ENCODE results near the gene FOXP2. TPM values are rescaled to one million over a fixed set of nuclear protein-coding genes. Genes with fewer than 3 reads are reported as not detected.
A peak's percentile ranks its signal among the peaks of the same experiment; 100 is the strongest.

The FOXP2 gene
- total and polyA plus RNA-seq, 2 of the 4 experiments (the other 2 are of a cell fraction) = 0.89 to 1.1 TPM

DNA sequence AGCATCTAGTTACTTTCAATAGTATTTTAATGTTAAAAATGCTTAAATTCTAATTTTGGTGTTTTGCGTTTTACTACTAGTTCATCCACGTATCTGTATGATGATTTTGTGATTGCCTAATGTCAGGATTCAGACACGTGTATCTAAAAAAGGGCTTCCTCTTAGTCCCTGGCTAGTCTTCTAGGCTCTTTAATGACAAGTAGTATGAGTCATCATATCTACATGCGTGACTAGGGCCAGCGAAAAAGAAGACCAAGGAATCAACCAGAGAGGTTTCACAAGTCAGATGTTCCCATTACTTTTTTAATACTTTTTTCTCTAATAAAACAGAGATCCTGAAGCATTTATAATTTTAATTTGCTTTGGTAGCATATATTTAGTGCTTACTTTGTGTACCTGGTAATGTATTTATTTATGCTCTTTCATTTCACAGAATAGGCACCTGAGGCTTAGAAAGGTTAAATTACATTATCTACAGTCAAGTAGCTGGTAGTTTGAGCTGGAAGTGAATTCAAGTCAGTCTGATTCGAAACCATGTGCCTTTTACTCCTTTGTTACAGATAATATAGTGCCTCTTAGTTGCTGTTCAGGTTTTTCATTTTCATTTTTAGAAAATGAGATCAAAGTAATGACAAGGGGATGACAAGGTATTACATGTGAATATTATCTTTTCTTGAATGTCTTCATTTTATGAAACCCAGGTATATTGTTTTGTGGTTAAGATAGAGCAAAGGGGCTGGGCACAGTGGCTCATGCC lies 140.3 kb downstream of the FOXP2 start:
- Histone ChIP-seq H3K79me1 (ENCODE audit: low read depth in 1 of 2, low read length in 2 of 2) (no peaks in the 10 kb centered on the region), H4K8ac (ENCODE audit: low read depth in 2 of 2, low read length in 2 of 2) (no peak overlapping the region), H3K4me2 (ENCODE audit: low read depth, low read length) (no peak overlapping the region), H3K9ac (ENCODE audit: low read depth, low read length) (no peak overlapping the region), H2AK5ac (ENCODE audit: low read depth, low read length) (no peak overlapping the region), H4K20me1 (ENCODE audit: insufficient read depth, low read length) (no peaks in the 10 kb centered on the region), H3K4me3 (ENCODE audit: insufficient read depth, low read depth, low read length) (no peak overlapping the region), H4K5ac (ENCODE audit: low read depth, low read length) (no peak overlapping the region), H2BK120ac (ENCODE audit: low read depth, low read length) (no peak overlapping the region), H3K14ac (replicated peaks; ENCODE audit: low read depth, low read length) (no peak overlapping the region), H3K18ac (ENCODE audit: low read depth, low read length) (no peak overlapping the region), H3K9me3 (ENCODE audit: control insufficient read depth, insufficient read depth, low read length) (no peaks in the 10 kb centered on the region), H3K23ac (ENCODE audit: low read depth, low read length) (no peak overlapping the region), H2AK9ac (replicated peaks; ENCODE audit: low read depth, low read length, poor library complexity) (no peak overlapping the region), H2BK5ac (ENCODE audit: low read depth, low read length, poor library complexity, severe bottlenecking) (no peak overlapping the region), H3K9me1 (ENCODE audit: insufficient read depth, low read length) (no peaks in the 10 kb centered on the region), H3K56ac (ENCODE audit: extremely low read depth, insufficient read depth, low read length) (no peak overlapping the region), H2BK20ac (ENCODE audit: low read depth, low read length) (no peak overlapping the region), H2AFZ (replicated peaks; ENCODE audit: low read length, poor library complexity) (no peak overlapping the region), H3K36me3 (ENCODE audit: control insufficient read depth, insufficient read depth, low read length) (no peaks in the 10 kb centered on the region), H3K27me3 (ENCODE audit: control insufficient read depth, insufficient read depth, low read length) (no peaks in the 10 kb centered on the region), H3K4ac (ENCODE audit: low read depth, low read length) (no peak overlapping the region), H2BK15ac (ENCODE audit: low read depth, low read length) (no peak overlapping the region), H3K27ac (ENCODE audit: insufficient read depth, low read length) (no peak overlapping the region), H4K91ac (ENCODE audit: insufficient read depth, low read depth, low read length) (no peak overlapping the region), H3K4me1 (ENCODE audit: control insufficient read depth, insufficient read depth, low read length) (no peaks in the 10 kb centered on the region)
- TF ChIP-seq, protein P1, sequence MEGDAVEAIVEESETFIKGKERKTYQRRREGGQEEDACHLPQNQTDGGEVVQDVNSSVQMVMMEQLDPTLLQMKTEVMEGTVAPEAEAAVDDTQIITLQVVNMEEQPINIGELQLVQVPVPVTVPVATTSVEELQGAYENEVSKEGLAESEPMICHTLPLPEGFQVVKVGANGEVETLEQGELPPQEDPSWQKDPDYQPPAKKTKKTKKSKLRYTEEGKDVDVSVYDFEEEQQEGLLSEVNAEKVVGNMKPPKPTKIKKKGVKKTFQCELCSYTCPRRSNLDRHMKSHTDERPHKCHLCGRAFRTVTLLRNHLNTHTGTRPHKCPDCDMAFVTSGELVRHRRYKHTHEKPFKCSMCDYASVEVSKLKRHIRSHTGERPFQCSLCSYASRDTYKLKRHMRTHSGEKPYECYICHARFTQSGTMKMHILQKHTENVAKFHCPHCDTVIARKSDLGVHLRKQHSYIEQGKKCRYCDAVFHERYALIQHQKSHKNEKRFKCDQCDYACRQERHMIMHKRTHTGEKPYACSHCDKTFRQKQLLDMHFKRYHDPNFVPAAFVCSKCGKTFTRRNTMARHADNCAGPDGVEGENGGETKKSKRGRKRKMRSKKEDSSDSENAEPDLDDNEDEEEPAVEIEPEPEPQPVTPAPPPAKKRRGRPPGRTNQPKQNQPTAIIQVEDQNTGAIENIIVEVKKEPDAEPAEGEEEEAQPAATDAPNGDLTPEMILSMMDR (conservative IDR thresholded peaks at IDR 0.05; ENCODE audit: low read depth, low read length) = no peak
- no peak for TF ChIP-seq CHD1 (IDR thresholded peaks at IDR 0.05; ENCODE audit: low read depth, low read length)
- TF ChIP-seq NFE2L2 (IDR thresholded peaks at IDR 0.05; ENCODE audit: low read depth, low read length) = no peak
- no peak for TF ChIP-seq MAFK (IDR thresholded peaks at IDR 0.05; ENCODE audit: low read depth, low read length)
- no peak for TF ChIP-seq RFX5 (IDR thresholded peaks at IDR 0.05; ENCODE audit: low read depth, low read length)
- TF ChIP-seq FOS (IDR thresholded peaks at IDR 0.05; ENCODE audit: low read depth, low read length) = peak; percentile 21; the same call in 1 of the 2 replicates
- ChIA-PET CTCF (interaction anchor here (0.5 kb wide), 1 partner anchor 156 kb away, joined by 3 read pairs; no protein-coding TSS in a partner anchor), POLR2A (ENCODE audit: unreplicated experiment) (no interaction called here)
- ATAC-seq (ENCODE audit: low read depth) (no peak), DNase-seq (peak; percentile 48)
- no CpG with 5 or more reads among the region's 6 CpGs for WGBS, 2 experiments (ENCODE audit: extremely low coverage in 2 of 2, insufficient read length in 1 of 2)
- BruUV-seq (replicated peaks) = no TSS peak
- in situ Hi-C loops (cut with MboI; ENCODE audit: low sequenced_read_pairs) = no loop called here
- dilution Hi-C loops (cut with HindIII; ENCODE audit: low sequenced_read_pairs, unreplicated experiment) = no loop called here
- intact Hi-C loops (cut with micrococcal nuclease) = no loop called here

All from IMR-90 (cell line).